CD14-positive monocyte (primary cell): ENCODE data around the gene FHL5. TPM values are rescaled to one million over a fixed set of nuclear protein-coding genes. Genes with fewer than 3 reads are reported as not detected.
"Not testable (repeated sequence)": the region's sequence is repeated elsewhere in the genome, so short reads cannot be mapped to it uniquely, and the experiment has no call there.

Experiments
- DNase-seq, 3 donors: peaks; one replicate each; pipeline ENCODE4 v3.0.0-alpha.2; 2011 to 2022
- H2AFZ ChIP-seq: 2 replicates; pipeline ENCODE4 v1.6.0; 2012; ENCODE audit warnings: mild to moderate bottlenecking, low read depth, low read length, inconsistent platforms; ENCODE audit not compliant: insufficient read depth, poor library complexity, severe bottlenecking
- H3K27ac ChIP-seq, 2 donors: 1 replicate in 1 of 2; 2 replicates in 1 of 2; pipeline ENCODE4 v1.5.1; 2012 to 2013; ENCODE audit warnings: low read length in 2 of 2, control low read depth in 1 of 2, inconsistent platforms in 1 of 2, low read depth in 1 of 2, mild to moderate bottlenecking in 1 of 2
- H3K27me3 ChIP-seq, 2 donors: one replicate each; pipeline versions ENCODE4 v1.6.0 to v1.6.1; 2011 to 2013; ENCODE audit warnings: low read length in 2 of 2; ENCODE audit not compliant: control insufficient read depth in 2 of 2, insufficient read depth in 2 of 2
- H3K36me3 ChIP-seq, 2 donors: replicated peaks in 1 of 2; 1 replicate in 1 of 2; 2 replicates in 1 of 2; pipeline versions ENCODE4 v1.5.1 to v1.6.1; 2012 to 2013; ENCODE audit warnings: low read length in 2 of 2, control low read depth in 1 of 2, inconsistent platforms in 1 of 2, mild to moderate bottlenecking in 1 of 2; ENCODE audit not compliant: insufficient read depth in 2 of 2, control insufficient read depth in 1 of 2
- H3K4me1 ChIP-seq, 2 donors: 1 replicate in 1 of 2; 2 replicates in 1 of 2; pipeline versions ENCODE4 v1.5.1 to v1.6.1; 2012 to 2013; ENCODE audit warnings: low read length in 2 of 2, control low read depth in 1 of 2, inconsistent platforms in 1 of 2, mild to moderate bottlenecking in 1 of 2, moderate library complexity in 1 of 2; ENCODE audit not compliant: insufficient read depth in 2 of 2, control insufficient read depth in 1 of 2
- H3K4me2 ChIP-seq: replicated peaks from 2 replicates; pipeline ENCODE3; 2012; ENCODE audit warnings: low read length, moderate library complexity, mild to moderate bottlenecking; ENCODE audit not compliant: poor library complexity, severe bottlenecking; ENCODE audit errors: extremely low read depth
- H3K4me3 ChIP-seq, 3 experiments: fragments of 200-600 bp in 1 of 3; sonication (generic) in 1 of 3; replicated peaks in 1 of 3; 1 replicate in 2 of 3; 2 replicates in 1 of 3; pipeline ENCODE4 v1.5.1; 2011 to 2013; ENCODE audit warnings: low read length in 3 of 3, mild to moderate bottlenecking in 3 of 3, control low read depth in 2 of 3, low read depth in 2 of 3, inconsistent platforms in 1 of 3, moderate library complexity in 1 of 3
- H3K79me2 ChIP-seq: 2 replicates; pipeline ENCODE4 v1.6.0; 2012; ENCODE audit warnings: mild to moderate bottlenecking, control low read depth, inconsistent platforms, low read length, moderate library complexity; ENCODE audit not compliant: insufficient read depth
- H3K9ac ChIP-seq: 2 replicates; pipeline ENCODE4 v1.6.0; 2017; ENCODE audit warnings: low read length, mild to moderate bottlenecking; ENCODE audit not compliant: insufficient read depth, poor library complexity, severe bottlenecking
- H3K9me3 ChIP-seq, 2 donors: replicated peaks in 1 of 2; 1 replicate in 1 of 2; 2 replicates in 1 of 2; pipeline versions ENCODE4 v1.5.1 to v1.6.1; 2012 to 2013; ENCODE audit warnings: low read length in 2 of 2, control low read depth in 1 of 2; ENCODE audit not compliant: control insufficient read depth in 1 of 2, insufficient read depth in 1 of 2
- H4K20me1 ChIP-seq: 2 replicates; pipeline ENCODE4 v1.6.0; 2012; ENCODE audit warnings: mild to moderate bottlenecking, low read length, control low read depth, moderate library complexity; ENCODE audit not compliant: insufficient read depth
- H3K27ac Mint-ChIP-seq, 7 donors: one replicate each; pipeline ENCODE4 v1.8.0; 2020; ENCODE audit warnings: mild to moderate bottlenecking in 7 of 7, mixed read lengths in 7 of 7, moderate library complexity in 6 of 7, inconsistent platforms in 2 of 7
- H3K27me3 Mint-ChIP-seq, 3 donors: one replicate each; pipeline ENCODE4 v1.8.0; 2021 to 2022; ENCODE audit warnings: low read depth in 3 of 3, mild to moderate bottlenecking in 3 of 3, mixed read lengths in 3 of 3, moderate library complexity in 3 of 3, inconsistent platforms in 1 of 3
- H3K36me3 Mint-ChIP-seq, 2 donors: one replicate each; pipeline ENCODE4 v1.8.0; 2020; ENCODE audit warnings: mixed read lengths in 2 of 2, inconsistent platforms in 1 of 2, mild to moderate bottlenecking in 1 of 2
- H3K4me1 Mint-ChIP-seq: one replicate; pipeline ENCODE4 v1.8.0; 2020; ENCODE audit warnings: mild to moderate bottlenecking, mixed read lengths
- H3K4me3 Mint-ChIP-seq, 2 donors: one replicate each; pipeline ENCODE4 v1.8.0; 2020; ENCODE audit warnings: mild to moderate bottlenecking in 2 of 2, mixed read lengths in 2 of 2, moderate library complexity in 1 of 2
- H3K9me3 Mint-ChIP-seq, 7 donors: one replicate each; pipeline ENCODE4 v1.8.0; 2020 to 2022; ENCODE audit warnings: mixed read lengths in 7 of 7, mild to moderate bottlenecking in 6 of 7, moderate library complexity in 6 of 7, inconsistent platforms in 2 of 7
- WGBS: methylation state at CpG from one replicate; pipeline ENCODE4 v1.1.5; 2013; ENCODE audit warnings: missing lambda C conversion rate; ENCODE audit not compliant: insufficient coverage; 5-methylcytosine and 5-hydroxymethylcytosine counted together
- intact Hi-C, 2 donors: fragments of 100-400 bp; cut with micrococcal nuclease; formaldehyde crosslinking; loops; one replicate each; pipeline versions ENCODE4 v1.15.0 to v1.15.1; 2023
- polyA plus RNA-seq, 3 donors: library from polyadenylated mRNA; depleted of rRNA in 1 of 3; unstranded in 2 of 3; stranded (reverse) in 1 of 3; fragments of 300-500 nt in 2 of 3; fragments of >200 nt in 1 of 3; fragmentation: Illumina TruSeq in 2 of 3; gene quantifications; 1 replicate in 2 of 3; 2 replicates in 1 of 3; pipeline ENCODE4 v1.2.3, GENCODE V29; 2012 to 2021
- TF ChIP-seq, protein P1 (sequence below): fragments of 200-600 bp; IDR thresholded peaks from one replicate; pipeline ENCODE4 v1.8.0; 2022; ENCODE audit warnings: antibody characterized with exemption, mild to moderate bottlenecking

The FHL5 gene
- polyA plus RNA-seq, 3 donors, result not detected

DNA sequence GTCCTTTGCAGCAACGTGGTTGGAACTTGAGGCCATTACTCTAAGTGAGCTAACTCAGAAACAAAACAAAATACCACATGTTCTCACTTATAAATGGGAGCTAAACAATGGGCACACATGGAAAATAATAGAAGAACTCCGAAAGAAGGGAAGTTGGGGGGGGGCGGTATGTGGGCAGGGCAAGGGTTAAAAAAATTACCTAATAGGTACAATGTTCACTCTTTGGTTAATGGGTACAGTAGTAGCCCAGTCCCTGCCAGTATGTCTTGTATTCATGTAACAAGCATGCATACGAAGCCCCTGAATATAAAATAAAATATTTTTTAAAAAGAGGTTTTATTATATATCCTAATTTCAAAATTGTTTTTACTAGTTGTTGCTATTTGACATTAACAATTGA lies 15.3 kb upstream of the FHL5 start:
- H3K4me3 Mint-ChIP-seq, result no peak overlapping the region
- Histone ChIP-seq H2AFZ (no peak overlapping the region), H3K9me3 (no peaks in the 10 kb centered on the region), H3K79me2 (no peaks in the 10 kb centered on the region), H3K9ac (no peak overlapping the region), H4K20me1 (no peaks in the 10 kb centered on the region), H3K27me3 (no peaks in the 10 kb centered on the region), H3K4me3 (no peak overlapping the region), H3K4me1 (no peaks in the 10 kb centered on the region), H3K36me3 (peaks cover 81 to 93% of the 10 kb centered on the region in 2 donors), H3K27ac (no peak overlapping the region), H3K4me2 (no peak overlapping the region)
- TF ChIP-seq, protein P1, sequence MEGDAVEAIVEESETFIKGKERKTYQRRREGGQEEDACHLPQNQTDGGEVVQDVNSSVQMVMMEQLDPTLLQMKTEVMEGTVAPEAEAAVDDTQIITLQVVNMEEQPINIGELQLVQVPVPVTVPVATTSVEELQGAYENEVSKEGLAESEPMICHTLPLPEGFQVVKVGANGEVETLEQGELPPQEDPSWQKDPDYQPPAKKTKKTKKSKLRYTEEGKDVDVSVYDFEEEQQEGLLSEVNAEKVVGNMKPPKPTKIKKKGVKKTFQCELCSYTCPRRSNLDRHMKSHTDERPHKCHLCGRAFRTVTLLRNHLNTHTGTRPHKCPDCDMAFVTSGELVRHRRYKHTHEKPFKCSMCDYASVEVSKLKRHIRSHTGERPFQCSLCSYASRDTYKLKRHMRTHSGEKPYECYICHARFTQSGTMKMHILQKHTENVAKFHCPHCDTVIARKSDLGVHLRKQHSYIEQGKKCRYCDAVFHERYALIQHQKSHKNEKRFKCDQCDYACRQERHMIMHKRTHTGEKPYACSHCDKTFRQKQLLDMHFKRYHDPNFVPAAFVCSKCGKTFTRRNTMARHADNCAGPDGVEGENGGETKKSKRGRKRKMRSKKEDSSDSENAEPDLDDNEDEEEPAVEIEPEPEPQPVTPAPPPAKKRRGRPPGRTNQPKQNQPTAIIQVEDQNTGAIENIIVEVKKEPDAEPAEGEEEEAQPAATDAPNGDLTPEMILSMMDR, result no peak
- no peaks in the 10 kb centered on the region for H3K4me1 Mint-ChIP-seq
- peaks cover 65 to 70% of the 10 kb centered on the region in 2 donors for H3K36me3 Mint-ChIP-seq
- no peak overlapping the region for H3K27ac Mint-ChIP-seq
- peaks cover 0 to 2% (median 0%) of the 10 kb centered on the region in 3 donors for H3K27me3 Mint-ChIP-seq
- whole genome bisulfite sequencing, result no CpG with 5 or more reads among the region's 4 CpGs
- DNase-seq, result no peak
- intact Hi-C loops, result no loop called here
- H3K9me3 Mint-ChIP-seq, result no peaks in the 10 kb centered on the region

DNA sequence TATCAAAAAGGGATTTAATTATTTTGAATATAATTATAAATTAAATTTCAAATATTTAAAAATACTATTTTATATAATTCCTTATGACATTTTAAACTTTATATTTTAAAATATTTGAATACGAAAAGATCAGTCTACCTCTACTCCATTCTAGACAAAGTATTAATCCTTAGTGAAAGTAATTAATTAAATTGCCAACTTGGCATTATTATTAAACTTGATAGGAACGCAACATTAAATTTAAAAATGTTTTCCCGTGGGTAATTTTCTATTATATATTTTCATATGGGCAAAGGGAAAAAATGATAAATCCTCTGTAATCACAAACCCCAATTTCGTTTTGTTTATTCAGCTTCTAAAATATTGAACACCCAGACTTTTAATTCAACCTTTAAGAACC lies 8.4 kb upstream of the FHL5 start:
- Mint-ChIP-seq H3K4me3 (no peak overlapping the region), H3K9me3 (peaks cover 0 to 4% (median 0%) of the 10 kb centered on the region in 7 donors), H3K27ac (no peak overlapping the region), H3K4me1 (no peaks in the 10 kb centered on the region), H3K36me3 (peaks cover 57 to 65% of the 10 kb centered on the region in 2 donors), H3K27me3 (peaks cover 0 to 2% (median 0%) of the 10 kb centered on the region in 3 donors)
- H3K9me3 ChIP-seq, result no peaks in the 10 kb centered on the region
- no peaks in the 10 kb centered on the region for H3K27me3 ChIP-seq
- no peak overlapping the region for H3K4me3 ChIP-seq
- peaks cover 50 to 67% of the 10 kb centered on the region in 2 donors for H3K36me3 ChIP-seq
- TF ChIP-seq, protein P1, result no peak
- WGBS, result no CpG with 5 or more reads among the region's 4 CpGs
- no peaks in the 10 kb centered on the region for H4K20me1 ChIP-seq
- H2AFZ ChIP-seq, result no peak overlapping the region
- intact Hi-C loops, result no loop called here
- H3K4me1 ChIP-seq, result no peaks in the 10 kb centered on the region
- no peak overlapping the region for H3K9ac ChIP-seq
- no peaks in the 10 kb centered on the region for H3K79me2 ChIP-seq
- no peak overlapping the region for H3K27ac ChIP-seq
- H3K4me2 ChIP-seq, result no peak overlapping the region
- DNase-seq, result no peak

DNA sequence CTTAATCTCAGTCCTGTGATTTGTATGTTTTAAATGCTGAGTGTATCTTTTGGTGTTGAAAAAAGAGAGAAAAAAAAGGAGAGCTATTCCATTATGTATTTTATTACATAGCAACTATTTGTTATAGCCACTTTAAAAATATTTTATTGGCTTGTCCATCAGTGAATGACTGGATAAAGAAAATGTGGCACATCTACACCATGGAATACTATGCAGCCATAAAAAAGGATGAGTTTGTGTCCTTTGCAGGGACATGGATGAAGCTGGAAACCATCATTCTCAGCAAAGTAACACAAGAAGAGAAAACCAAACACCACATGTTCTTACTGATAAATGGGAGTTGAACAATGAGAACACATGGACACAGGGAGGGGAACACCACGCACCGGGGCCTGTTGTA lies 3.2 kb upstream of the FHL5 start:
- H3K36me3 ChIP-seq, result peaks cover 3 to 17% of the 10 kb centered on the region in 2 donors
- H3K9me3 ChIP-seq, H2AFZ ChIP-seq, DNase-seq, H3K9ac ChIP-seq, H3K9me3 Mint-ChIP-seq, H3K27ac Mint-ChIP-seq, H3K4me1 Mint-ChIP-seq, H3K27me3 ChIP-seq, H3K4me3 Mint-ChIP-seq, H3K27ac ChIP-seq, H3K4me3 ChIP-seq, H3K4me2 ChIP-seq, H3K4me1 ChIP-seq, H3K79me2 ChIP-seq, H4K20me1 ChIP-seq, intact Hi-C loops: not testable (repeated sequence)
- WGBS, result no CpG with 5 or more reads among the region's 2 CpGs
- H3K36me3 Mint-ChIP-seq, result peaks cover 13 to 18% of the 10 kb centered on the region in 2 donors
- H3K27me3 Mint-ChIP-seq, result peaks cover 1 to 15% (median 14%) of the 10 kb centered on the region in 3 donors
